Naive thymus-derived CD4-positive, alpha-beta T cell (primary cell): ENCODE measurements around the gene TMC8. TPM values are rescaled to one million over a fixed set of nuclear protein-coding genes. Genes with fewer than 3 reads are reported as not detected.

Experiments
- ATAC-seq: fragments of 150-1000 bp; cut with Tn5 transposase; 2 replicates; pipeline ENCODE4 v1.10.0; 2021; ENCODE audit warnings: mild to moderate bottlenecking, moderate library complexity
- CTCF ChIA-PET: fragments of 350-600 bp; sonication (Branson Sonifier 250); formaldehyde crosslinking; loops from one replicate; lab custom pipeline; 2021; ENCODE audit warnings: antibody characterized with exemption; lab: Charles Lee
- POLR2A ChIA-PET: fragments of 350-600 bp; sonication (Branson Sonifier 250); formaldehyde crosslinking; loops from one replicate; lab custom pipeline; 2021; ENCODE audit warnings: antibody characterized with exemption, inconsistent platforms; lab: Charles Lee
- DNase-seq, 9 donors: peaks; one replicate each; pipeline versions ENCODE4 v3.0.0 to v3.0.0-alpha.2; 2020 to 2022; ENCODE audit warnings: mixed read lengths in 1 of 9
- H3K27ac ChIP-seq: one replicate; pipeline ENCODE4 v1.7.0; 2013; ENCODE audit warnings: mild to moderate bottlenecking, low read depth, low read length, moderate library complexity
- H3K27me3 ChIP-seq, 2 donors: one replicate each; pipeline ENCODE4 v1.7.0; 2013; ENCODE audit warnings: low read length in 2 of 2, mild to moderate bottlenecking in 2 of 2, moderate library complexity in 2 of 2; ENCODE audit not compliant: control insufficient read depth in 2 of 2, insufficient read depth in 2 of 2
- H3K36me3 ChIP-seq, 3 experiments: 1 replicate in 2 of 3; 2 replicates in 1 of 3; pipeline ENCODE4 v1.7.0; 2013; ENCODE audit warnings: low read length in 3 of 3, mild to moderate bottlenecking in 3 of 3, moderate library complexity in 1 of 3; ENCODE audit not compliant: insufficient read depth in 3 of 3, control insufficient read depth in 2 of 3
- H3K4me1 ChIP-seq, 2 donors: one replicate each; pipeline ENCODE4 v1.7.0; 2013; ENCODE audit warnings: low read length in 2 of 2, mild to moderate bottlenecking in 2 of 2, moderate library complexity in 1 of 2; ENCODE audit not compliant: control insufficient read depth in 2 of 2, insufficient read depth in 2 of 2
- H3K4me3 ChIP-seq: 2 replicates; pipeline ENCODE4 v1.7.0; 2013; ENCODE audit warnings: mild to moderate bottlenecking, low read length
- H3K9me3 ChIP-seq, 3 experiments: 1 replicate in 2 of 3; 2 replicates in 1 of 3; pipeline ENCODE4 v1.7.0; 2013; ENCODE audit warnings: low read length in 3 of 3; ENCODE audit not compliant: control insufficient read depth in 2 of 3
- H3K27ac Mint-ChIP-seq, 9 donors: one replicate each; pipeline ENCODE4 v1.8.0; 2020 to 2022; ENCODE audit warnings: mixed read lengths in 9 of 9, mild to moderate bottlenecking in 8 of 9, moderate library complexity in 5 of 9, inconsistent platforms in 2 of 9
- H3K27me3 Mint-ChIP-seq, 5 donors: one replicate each; pipeline ENCODE4 v1.8.0; 2021 to 2022; ENCODE audit warnings: mixed read lengths in 5 of 5, mild to moderate bottlenecking in 1 of 5
- H3K36me3 Mint-ChIP-seq, 5 donors: one replicate each; pipeline ENCODE4 v1.8.0; 2020 to 2022; ENCODE audit warnings: mixed read lengths in 5 of 5, mild to moderate bottlenecking in 3 of 5, inconsistent platforms in 1 of 5
- H3K4me1 Mint-ChIP-seq, 7 donors: one replicate each; pipeline ENCODE4 v1.8.0; 2020 to 2022; ENCODE audit warnings: mixed read lengths in 7 of 7, mild to moderate bottlenecking in 3 of 7, inconsistent platforms in 1 of 7
- H3K4me3 Mint-ChIP-seq, 10 donors: one replicate each; pipeline ENCODE4 v1.8.0; 2020 to 2022; ENCODE audit warnings: mild to moderate bottlenecking in 10 of 10, mixed read lengths in 10 of 10, moderate library complexity in 6 of 10, inconsistent platforms in 2 of 10
- H3K9me3 Mint-ChIP-seq, 11 donors: one replicate each; pipeline ENCODE4 v1.8.0; 2020 to 2022; ENCODE audit warnings: mixed read lengths in 11 of 11, mild to moderate bottlenecking in 4 of 11, inconsistent platforms in 1 of 11, moderate library complexity in 1 of 11
- intact Hi-C, 2 donors: fragments of 100-400 bp; cut with micrococcal nuclease; formaldehyde crosslinking; loops; one replicate each; pipeline ENCODE4 v1.15.1; 2023
- polyA plus RNA-seq, 2 donors: library from polyadenylated mRNA; unstranded; fragments of 300-500 nt; fragmentation: Illumina TruSeq; gene quantifications; one replicate each; pipeline ENCODE4 v1.2.3, GENCODE V29; 2021
- total RNA-seq, 6 experiments: library from RNA in 5 of 6; stranded (reverse) in 5 of 6; gene quantifications; 1 replicate in 5 of 6; 2 replicates in 1 of 6; pipeline ENCODE4 v1.2.3 and lab custom pipeline; 2021 to 2026

Gene TMC8
- total and polyA plus RNA-seq, 7 experiments from 2014 or later = 94.4 to 593 (median 492) TPM

- H3K4me1 ChIP-seq = peaks cover 67 to 71% of the 10 kb centered on the region in 2 donors
- peak overlapping the region; percentile 77 for H3K27ac ChIP-seq
- DNase-seq = no peak
- no peaks in the 10 kb centered on the region for H3K27me3 ChIP-seq
- H3K9me3 ChIP-seq = no peaks in the 10 kb centered on the region
- peaks cover 0 to 3% (median 0%) of the 10 kb centered on the region in 5 donors for H3K27me3 Mint-ChIP-seq
- H3K9me3 Mint-ChIP-seq = peaks cover 0 to 9% (median 0%) of the 10 kb centered on the region in 11 donors
- ATAC-seq = no peak
- H3K27ac Mint-ChIP-seq = peak overlapping the region in 8 of 9 donors; percentile 57 to 99 (median 92)
- peak overlapping the region; percentile 89 to 99 (median 92) for H3K4me3 Mint-ChIP-seq
- intact Hi-C loops = loop anchor here (1.0 to 10.0 kb wide), 4 partner anchors 8 to 1399 kb away; partner anchors contain the start of genes JMJD6 (in 1 of the 2) and METTL23 (in 1 of the 2)
- CTCF ChIA-PET = interaction anchor here (1.5 to 5.5 kb wide), 3 partner anchors 9 to 50 kb away, joined by 3 to 52 read pairs (median 6); no protein-coding TSS in a partner anchor
- POLR2A ChIA-PET = interaction anchor here (0.5 to 27.3 kb wide), 13 partner anchors 8 to 686 kb away, joined by 3 to 898 read pairs (median 5); partner anchors contain the start of genes AFMID, C17orf99, SYNGR2 and TK1
- H3K36me3 Mint-ChIP-seq = peaks cover 4 to 57% (median 21%) of the 10 kb centered on the region in 5 donors
- peak overlapping the region; percentile 91 for H3K4me3 ChIP-seq
- peaks cover 15 to 57% (median 16%) of the 10 kb centered on the region in 3 experiments for H3K36me3 ChIP-seq
- peaks cover 33 to 66% (median 54%) of the 10 kb centered on the region in 7 donors for H3K4me1 Mint-ChIP-seq
These were observed 4.3 kb upstream of the TMC8 start for GRCh38 chr17:78125976-78126894.

- H3K4me1 Mint-ChIP-seq = peaks cover 26 to 59% (median 48%) of the 10 kb centered on the region in 7 donors
- H3K4me3 Mint-ChIP-seq = peak overlapping the region; percentile 89 to 99 (median 92)
- H3K36me3 ChIP-seq = peaks cover 15 to 62% (median 16%) of the 10 kb centered on the region in 3 experiments
- ATAC-seq = no peak
- H3K9me3 ChIP-seq = no peaks in the 10 kb centered on the region
- DNase-seq = no peak
- intact Hi-C loops = loop anchor here (5.0 to 10.0 kb wide), 3 partner anchors 125 to 1400 kb away; partner anchors contain the start of genes JMJD6 (in 1 of the 2) and METTL23 (in 1 of the 2)
- peaks cover 0 to 3% (median 0%) of the 10 kb centered on the region in 5 donors for H3K27me3 Mint-ChIP-seq
- no peaks in the 10 kb centered on the region for H3K27me3 ChIP-seq
- H3K36me3 Mint-ChIP-seq = peaks cover 4 to 52% (median 20%) of the 10 kb centered on the region in 5 donors
- H3K9me3 Mint-ChIP-seq = peaks cover 0 to 5% (median 0%) of the 10 kb centered on the region in 11 donors
- ChIA-PET POLR2A (interaction anchor here (0.6 to 27.3 kb wide), 14 partner anchors 3 to 1391 kb away, joined by 3 to 898 read pairs (median 6); partner anchors contain the start of genes AFMID, C17orf99, SYNGR2 and TK1), CTCF (interaction anchor here (2.0 to 5.5 kb wide), 2 partner anchors 9 to 50 kb away, joined by 6 to 52 read pairs; no protein-coding TSS in a partner anchor)
- H3K4me1 ChIP-seq = peaks cover 64 to 65% of the 10 kb centered on the region in 2 donors
- peak overlapping the region; percentile 81 to 94 (median 92) for H3K27ac Mint-ChIP-seq
- peak overlapping the region; percentile 91 for H3K4me3 ChIP-seq
- peak overlapping the region; percentile 77 for H3K27ac ChIP-seq
These were observed 3.7 kb upstream of the TMC8 start for GRCh38 chr17:78126895-78127238.

- no peaks in the 10 kb centered on the region for H3K27me3 ChIP-seq
- peaks cover 0 to 3% (median 0%) of the 10 kb centered on the region in 5 donors for H3K27me3 Mint-ChIP-seq
- H3K4me1 ChIP-seq = peaks cover 59 to 60% of the 10 kb centered on the region in 2 donors
- H3K4me1 Mint-ChIP-seq = peaks cover 26 to 54% (median 44%) of the 10 kb centered on the region in 7 donors
- H3K27ac Mint-ChIP-seq = peak overlapping the region; percentile 81 to 94 (median 92)
- H3K27ac ChIP-seq = peak overlapping the region; percentile 77
- H3K36me3 Mint-ChIP-seq = peaks cover 4 to 51% (median 19%) of the 10 kb centered on the region in 5 donors
- POLR2A ChIA-PET = interaction anchor here (0.7 to 27.3 kb wide), 17 partner anchors 3 to 1393 kb away, joined by 3 to 898 read pairs (median 6); partner anchors contain the start of genes AFMID, C17orf99, SYNGR2 and TK1
- peak overlapping the region; percentile 89 to 99 (median 92) for H3K4me3 Mint-ChIP-seq
- ATAC-seq (peak; percentile 39), DNase-seq (peak in 7 of 9 donors; percentile 46 to 71 (median 59))
- H3K9me3 ChIP-seq = no peaks in the 10 kb centered on the region
- peaks cover 15 to 61% (median 16%) of the 10 kb centered on the region in 3 experiments for H3K36me3 ChIP-seq
- intact Hi-C loops = loop anchor here (5.0 to 10.0 kb wide), 3 partner anchors 125 to 1400 kb away; partner anchors contain the start of genes JMJD6 (in 1 of the 2) and METTL23 (in 1 of the 2)
- peaks cover 0 to 7% (median 0%) of the 10 kb centered on the region in 11 donors for H3K9me3 Mint-ChIP-seq
- peak overlapping the region; percentile 91 for H3K4me3 ChIP-seq
- CTCF ChIA-PET = interaction anchor here (0.9 to 5.5 kb wide), 3 partner anchors 8 to 49 kb away, joined by 3 to 52 read pairs (median 6); no protein-coding TSS in a partner anchor
These were observed 3.2 kb upstream of the TMC8 start for GRCh38 chr17:78127239-78127887.

- H3K36me3 ChIP-seq = peaks cover 13 to 61% (median 15%) of the 10 kb centered on the region in 3 experiments
- H3K4me1 ChIP-seq = peaks cover 57 to 59% of the 10 kb centered on the region in 2 donors
- POLR2A ChIA-PET = interaction anchor here (0.9 to 27.3 kb wide), 15 partner anchors 2 to 1394 kb away, joined by 3 to 898 read pairs (median 7); partner anchors contain the start of genes C17orf99, SYNGR2, TMC6 and TMC8
- peak overlapping the region; percentile 77 for H3K27ac ChIP-seq
- intact Hi-C loops = loop anchor here (5.0 to 10.0 kb wide), 3 partner anchors 124 to 1401 kb away; partner anchors contain the start of genes JMJD6 (in 1 of the 2) and METTL23 (in 1 of the 2)
- H3K4me3 ChIP-seq = peak overlapping the region; percentile 91
- DNase-seq = no peak
- no peaks in the 10 kb centered on the region for H3K27me3 ChIP-seq
- CTCF ChIA-PET = interaction anchor here (0.9 to 5.5 kb wide), 3 partner anchors 8 to 48 kb away, joined by 3 to 52 read pairs (median 6); no protein-coding TSS in a partner anchor
- no peaks in the 10 kb centered on the region for H3K9me3 ChIP-seq
- peaks cover 22 to 53% (median 39%) of the 10 kb centered on the region in 7 donors for H3K4me1 Mint-ChIP-seq
- peaks cover 4 to 49% (median 18%) of the 10 kb centered on the region in 5 donors for H3K36me3 Mint-ChIP-seq
- H3K9me3 Mint-ChIP-seq = peaks cover 0 to 5% (median 0%) of the 10 kb centered on the region in 11 donors
- peak overlapping the region; percentile 81 to 94 (median 92) for H3K27ac Mint-ChIP-seq
- H3K4me3 Mint-ChIP-seq = peak overlapping the region; percentile 89 to 99 (median 92)
- ATAC-seq = no peak
- peaks cover 0 to 3% (median 0%) of the 10 kb centered on the region in 5 donors for H3K27me3 Mint-ChIP-seq
These were observed 2.6 kb upstream of the TMC8 start for GRCh38 chr17:78127888-78128550.
